Naive thymus-derived CD8-positive, alpha-beta T cell (primary cell): ENCODE measurements around the gene CCNB1IP1. TPM values are rescaled to one million over a fixed set of nuclear protein-coding genes. Genes with fewer than 3 reads are reported as not detected.
"Not testable (repeated sequence)": the region's sequence is repeated elsewhere in the genome, so short reads cannot be mapped to it uniquely, and the experiment has no call there.

Source experiments
- ATAC-seq, 2 donors: fragments of 150-1000 bp; cut with Tn5 transposase in 1 of 2; sonication (Bioruptor Pico), chemical (Tn5 transposase) in 1 of 2; 1 replicate in 1 of 2; 2 replicates in 1 of 2; pipeline ENCODE4 v1.10.0; 2021; ENCODE audit warnings: mild to moderate bottlenecking in 2 of 2, moderate library complexity in 2 of 2
- POLR2A ChIA-PET: fragments of 350-600 bp; sonication (Branson Sonifier 250); formaldehyde crosslinking; loops from one replicate; lab custom pipeline; 2021; ENCODE audit warnings: antibody characterized with exemption; lab: Charles Lee
- DNase-seq, 10 donors: peaks; one replicate each; pipeline versions ENCODE4 v3.0.0 to v3.0.0-alpha.2; 2020 to 2022
- H3K27ac Mint-ChIP-seq, 10 donors: one replicate each; pipeline ENCODE4 v1.8.0; 2020 to 2022; ENCODE audit warnings: mild to moderate bottlenecking in 10 of 10, mixed read lengths in 10 of 10, moderate library complexity in 4 of 10, inconsistent platforms in 1 of 10
- H3K27me3 Mint-ChIP-seq, 5 donors: one replicate each; pipeline ENCODE4 v1.8.0; 2021 to 2022; ENCODE audit warnings: mixed read lengths in 5 of 5
- H3K36me3 Mint-ChIP-seq, 3 donors: one replicate each; pipeline ENCODE4 v1.8.0; 2020 to 2022; ENCODE audit warnings: mixed read lengths in 3 of 3, mild to moderate bottlenecking in 2 of 3, inconsistent platforms in 1 of 3
- H3K4me1 Mint-ChIP-seq, 4 donors: one replicate each; pipeline ENCODE4 v1.8.0; 2021 to 2022; ENCODE audit warnings: mixed read lengths in 4 of 4
- H3K4me3 Mint-ChIP-seq, 10 donors: one replicate each; pipeline ENCODE4 v1.8.0; 2020 to 2022; ENCODE audit warnings: mild to moderate bottlenecking in 10 of 10, mixed read lengths in 10 of 10, moderate library complexity in 6 of 10, inconsistent platforms in 1 of 10
- H3K9me3 Mint-ChIP-seq, 9 donors: one replicate each; pipeline ENCODE4 v1.8.0; 2020 to 2022; ENCODE audit warnings: mixed read lengths in 9 of 9, mild to moderate bottlenecking in 3 of 9, inconsistent platforms in 1 of 9, moderate library complexity in 1 of 9
- polyA plus RNA-seq, 3 donors: library from polyadenylated mRNA; unstranded; fragments of 300-500 nt; fragmentation: Illumina TruSeq; gene quantifications; one replicate each; pipeline ENCODE4 v1.2.3, GENCODE V29; 2021
- total RNA-seq, 8 experiments: library from RNA in 2 of 8; stranded (reverse) in 2 of 8; gene quantifications; one replicate each; pipeline ENCODE4 v1.2.3 and lab custom pipeline; 2021 to 2026

The CCNB1IP1 gene
- total and polyA plus RNA-seq, 5 experiments from 2014 or later = 15.7 to 28.4 (median 21.6) TPM

DNA sequence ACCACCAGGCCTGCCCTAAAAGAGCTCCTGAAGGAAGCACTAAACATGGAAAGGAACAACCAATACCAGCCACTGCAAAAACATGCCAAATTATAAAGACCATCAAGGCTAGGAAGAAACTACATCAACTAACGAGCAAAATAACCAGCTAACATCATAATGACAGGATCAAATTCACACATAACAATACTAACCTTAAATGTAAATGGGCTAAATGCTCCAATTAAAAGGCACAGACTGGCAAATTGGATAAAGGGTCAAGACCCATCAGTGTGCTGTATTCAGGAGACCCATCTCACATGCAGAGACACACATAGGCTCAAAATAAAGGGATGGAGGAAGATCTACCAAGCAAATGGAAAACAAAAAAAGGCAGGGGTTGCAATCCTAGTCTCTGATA lies 51.1 kb downstream of the CCNB1IP1 start:
- DNase-seq, H3K27me3 Mint-ChIP-seq, POLR2A ChIA-PET, ATAC-seq, H3K4me3 Mint-ChIP-seq: not testable (repeated sequence)
- H3K27ac Mint-ChIP-seq = peak overlapping the region in 1 of 10 donors; percentile 35
- H3K36me3 Mint-ChIP-seq = peaks cover 24 to 75% (median 72%) of the 10 kb centered on the region in 3 donors
- peaks cover 19 to 35% (median 29%) of the 10 kb centered on the region in 4 donors for H3K4me1 Mint-ChIP-seq
- peaks cover 0 to 24% (median 11%) of the 10 kb centered on the region in 9 donors for H3K9me3 Mint-ChIP-seq

DNA sequence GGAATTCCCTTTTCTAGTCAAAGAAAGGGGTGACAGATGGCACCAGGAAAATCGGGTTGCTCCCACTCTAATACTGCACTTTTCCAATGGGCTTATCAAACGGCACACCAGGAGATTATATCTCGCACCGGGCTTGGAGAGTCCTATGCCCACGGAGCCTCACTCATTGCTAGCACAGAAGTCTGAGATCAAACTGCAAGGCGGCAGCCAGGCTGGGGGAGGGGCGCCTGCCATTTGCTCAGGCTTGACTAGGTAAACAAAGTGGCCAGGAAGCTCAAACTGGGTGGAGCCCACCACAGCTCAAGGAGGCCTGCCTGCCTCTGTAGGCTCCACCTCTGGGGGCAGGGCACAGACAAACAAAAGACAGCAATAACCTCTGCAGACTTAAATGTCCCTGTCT lies 52.8 kb downstream of the CCNB1IP1 start:
- peaks cover 4 to 24% (median 15%) of the 10 kb centered on the region in 9 donors for H3K9me3 Mint-ChIP-seq
- POLR2A ChIA-PET = interaction anchor here (0.6 kb wide), 1 partner anchor 10 kb away, joined by 3 read pairs; no protein-coding TSS in a partner anchor
- H3K27me3 Mint-ChIP-seq, ATAC-seq: not testable (repeated sequence)
- H3K4me1 Mint-ChIP-seq = peaks cover 19 to 35% (median 29%) of the 10 kb centered on the region in 4 donors
- DNase-seq = peak in 6 of 10 donors; percentile 2 to 63 (median 17)
- peak overlapping the region in 6 of 10 donors; percentile 49 to 80 (median 66) for H3K27ac Mint-ChIP-seq
- peaks cover 28 to 63% (median 59%) of the 10 kb centered on the region in 3 donors for H3K36me3 Mint-ChIP-seq
- H3K4me3 Mint-ChIP-seq = peak overlapping the region in 6 of 10 donors; percentile 19 to 56 (median 43)

DNA sequence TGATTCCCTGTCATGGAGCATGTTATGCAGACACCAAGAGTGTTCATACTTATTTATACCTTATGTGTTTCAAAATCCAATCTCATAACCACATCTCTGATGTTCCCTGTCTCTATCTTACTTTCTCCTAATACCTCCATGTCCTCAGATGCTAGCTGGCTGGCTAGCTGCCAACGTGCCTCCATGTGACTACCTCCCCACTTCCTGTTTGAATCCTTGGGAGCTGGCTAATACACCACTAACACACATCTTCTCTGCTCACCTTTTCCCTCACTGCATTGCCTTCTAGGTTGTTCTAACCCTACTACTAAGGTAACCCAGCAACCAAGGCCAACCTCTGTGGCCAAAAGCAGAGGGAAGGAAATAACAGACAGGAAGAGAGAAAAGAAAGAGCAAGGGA lies 54.7 kb downstream of the CCNB1IP1 start:
- peaks cover 19 to 35% (median 29%) of the 10 kb centered on the region in 4 donors for H3K4me1 Mint-ChIP-seq
- peak overlapping the region in 3 of 10 donors; percentile 23 to 64 (median 33) for H3K4me3 Mint-ChIP-seq
- H3K9me3 Mint-ChIP-seq = peaks cover 10 to 35% (median 25%) of the 10 kb centered on the region in 9 donors
- POLR2A ChIA-PET = interaction anchor here (1.2 kb wide), 1 partner anchor 16 kb away, joined by 3 read pairs; no protein-coding TSS in a partner anchor
- peaks cover 39 to 71% (median 51%) of the 10 kb centered on the region in 3 donors for H3K36me3 Mint-ChIP-seq
- no peaks in the 10 kb centered on the region for H3K27me3 Mint-ChIP-seq
- peak in 1 of 2 donors; percentile 66 for ATAC-seq
- peak in 1 of 10 donors; percentile 39 for DNase-seq
- H3K27ac Mint-ChIP-seq = peak overlapping the region in 8 of 10 donors; percentile 13 to 90 (median 58)

DNA sequence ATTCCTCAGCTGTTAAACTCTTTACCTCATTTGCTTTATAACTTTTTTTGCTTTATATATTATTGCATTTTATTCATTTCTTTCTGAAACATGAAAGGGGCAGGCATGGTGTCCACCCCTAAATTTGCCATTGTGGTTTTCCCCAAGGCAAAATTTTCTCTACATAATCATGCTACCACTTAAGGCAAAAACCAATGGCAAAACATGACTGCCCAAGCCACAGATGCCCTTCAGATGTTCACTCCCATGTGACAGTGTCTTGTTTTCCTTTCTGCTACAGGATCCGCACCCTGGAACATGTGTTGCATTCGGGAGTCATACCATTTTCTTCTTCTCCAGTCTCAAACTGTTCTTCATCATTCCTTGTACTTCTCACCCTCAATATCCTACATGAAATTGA lies 55.7 kb downstream of the CCNB1IP1 start:
- peaks cover 43 to 68% (median 48%) of the 10 kb centered on the region in 3 donors for H3K36me3 Mint-ChIP-seq
- ATAC-seq (no peak), DNase-seq (no peak)
- H3K27me3 Mint-ChIP-seq = no peaks in the 10 kb centered on the region
- peak overlapping the region in 1 of 10 donors; percentile 4 for H3K27ac Mint-ChIP-seq
- POLR2A ChIA-PET = no interaction called here
- H3K9me3 Mint-ChIP-seq = peaks cover 11 to 45% (median 28%) of the 10 kb centered on the region in 9 donors
- peaks cover 15 to 35% (median 29%) of the 10 kb centered on the region in 4 donors for H3K4me1 Mint-ChIP-seq
- no peak overlapping the region for H3K4me3 Mint-ChIP-seq

DNA sequence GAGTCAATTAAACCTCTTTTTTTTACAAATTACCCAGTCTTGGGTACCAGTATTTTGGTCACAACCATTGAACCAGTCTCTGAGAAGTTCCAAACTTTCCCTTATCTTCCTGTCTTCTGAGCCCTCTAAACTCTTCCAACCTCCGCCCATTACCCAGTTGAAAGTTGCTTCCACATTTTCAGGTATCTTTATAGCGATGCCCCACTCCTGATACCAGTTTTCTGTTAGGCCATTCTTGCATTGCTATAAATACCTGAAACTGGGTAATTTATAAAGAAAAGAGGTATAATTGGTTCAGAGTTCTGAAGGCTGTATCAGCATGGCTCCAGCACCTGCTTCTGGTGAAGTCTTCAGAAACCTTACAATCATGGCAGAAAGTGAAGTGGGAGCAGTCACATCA lies 59.0 kb downstream of the CCNB1IP1 start:
- peaks cover 7 to 11% (median 8%) of the 10 kb centered on the region in 4 donors for H3K4me1 Mint-ChIP-seq
- no peak overlapping the region for H3K4me3 Mint-ChIP-seq
- no peaks in the 10 kb centered on the region for H3K27me3 Mint-ChIP-seq
- POLR2A ChIA-PET = no interaction called here
- ATAC-seq = no peak
- no peak for DNase-seq
- peaks cover 21 to 58% (median 37%) of the 10 kb centered on the region in 9 donors for H3K9me3 Mint-ChIP-seq
- no peak overlapping the region for H3K27ac Mint-ChIP-seq
- peaks cover 27 to 59% (median 44%) of the 10 kb centered on the region in 3 donors for H3K36me3 Mint-ChIP-seq

DNA sequence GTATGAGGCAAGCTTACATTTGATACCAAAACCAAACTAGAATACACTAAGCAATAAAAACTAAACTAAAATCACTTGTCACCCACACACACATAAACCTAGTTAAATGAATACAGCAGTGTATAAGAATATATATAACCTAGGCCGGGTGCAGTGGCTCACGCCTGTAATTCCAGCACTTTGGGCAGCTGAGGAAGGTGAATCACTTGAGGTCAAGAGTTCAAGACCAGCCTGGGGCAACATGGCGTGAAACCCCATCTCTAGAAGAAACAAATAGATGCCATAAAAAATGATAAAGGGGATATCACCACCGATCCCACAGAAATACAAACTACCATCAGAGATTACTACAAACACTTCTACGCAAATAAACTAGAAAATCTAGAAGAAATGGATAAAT lies 68.7 kb downstream of the CCNB1IP1 start:
- DNase-seq, POLR2A ChIA-PET, ATAC-seq, H3K9me3 Mint-ChIP-seq, H3K27ac Mint-ChIP-seq, H3K4me1 Mint-ChIP-seq, H3K27me3 Mint-ChIP-seq, H3K4me3 Mint-ChIP-seq: not testable (repeated sequence)
- H3K36me3 Mint-ChIP-seq = peaks cover 10 to 35% (median 23%) of the 10 kb centered on the region in 3 donors

DNA sequence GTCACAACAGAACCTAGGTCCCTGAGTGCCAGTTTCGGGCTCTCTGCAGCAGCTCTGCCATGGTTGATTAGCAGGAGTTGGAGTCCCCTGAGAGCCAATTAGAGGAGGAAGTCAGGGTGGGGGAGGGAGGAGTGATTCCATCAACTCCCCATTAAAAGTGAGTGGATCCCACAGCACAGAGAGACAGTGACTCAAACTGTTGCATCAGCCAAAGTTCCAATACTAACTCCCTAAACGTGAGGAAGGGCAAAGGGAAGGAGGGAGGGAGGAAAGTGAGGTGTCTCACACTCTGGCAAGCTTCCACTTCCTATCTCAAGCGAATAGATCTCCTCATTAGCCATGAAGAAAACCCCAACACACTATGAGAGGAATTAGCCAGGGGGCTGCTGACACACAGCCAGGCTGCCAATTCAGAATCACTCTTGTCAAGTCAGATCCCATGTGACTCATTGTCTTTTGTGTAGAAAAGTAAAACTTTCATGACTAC lies 70.4 kb downstream of the CCNB1IP1 start:
- peaks cover 10 to 30% (median 23%) of the 10 kb centered on the region in 3 donors for H3K36me3 Mint-ChIP-seq
- POLR2A ChIA-PET = interaction anchor here (0.9 kb wide), 1 partner anchor 16 kb away, joined by 3 read pairs; no protein-coding TSS in a partner anchor
- no peaks in the 10 kb centered on the region for H3K27me3 Mint-ChIP-seq
- H3K9me3 Mint-ChIP-seq = peaks cover 0 to 3% (median 0%) of the 10 kb centered on the region in 9 donors
- ATAC-seq (no peak), DNase-seq (no peak)
- H3K27ac Mint-ChIP-seq = no peak overlapping the region
- no peak overlapping the region for H3K4me3 Mint-ChIP-seq
- H3K4me1 Mint-ChIP-seq = no peaks in the 10 kb centered on the region

Other genes with a start within 250 kb of the CCNB1IP1 start
- gene OR4K17, start 222.5 kb downstream of the CCNB1IP1 start, total RNA-seq = not detected
- gene OR4K17, start 222.5 kb downstream of the CCNB1IP1 start, polyA plus RNA-seq = not detected
- gene OR4N5, start 194.5 kb downstream of the CCNB1IP1 start, total RNA-seq = not detected
- not detected for gene OR4N5, start 194.5 kb downstream of the CCNB1IP1 start, polyA plus RNA-seq
- not detected for gene OR11G2, start 142.4 kb downstream of the CCNB1IP1 start, total RNA-seq
- gene OR11G2, start 142.4 kb downstream of the CCNB1IP1 start, polyA plus RNA-seq = not detected
- gene OR11H6, start 109.6 kb downstream of the CCNB1IP1 start, total RNA-seq = not detected
- not detected for gene OR11H6, start 109.6 kb downstream of the CCNB1IP1 start, polyA plus RNA-seq
- gene OR11H7, start 104.3 kb downstream of the CCNB1IP1 start, total RNA-seq = not detected
- gene OR11H7, start 104.3 kb downstream of the CCNB1IP1 start, polyA plus RNA-seq = not detected
- not detected for gene OR11H4, start 94.0 kb downstream of the CCNB1IP1 start, total RNA-seq
- gene OR11H4, start 94.0 kb downstream of the CCNB1IP1 start, polyA plus RNA-seq = not detected
- 10 to 100 TPM; 22.8 to 23.5 TPM for gene TTC5, start 27.3 kb downstream of the CCNB1IP1 start, total RNA-seq
- 10 to 100 TPM; 16.1 to 22.3 (median 18.7) TPM for gene TTC5, start 27.3 kb downstream of the CCNB1IP1 start, polyA plus RNA-seq
- 10 to 100 TPM; 21.6 to 22.9 TPM for gene PARP2, start 10.4 kb upstream of the CCNB1IP1 start, total RNA-seq
- gene PARP2, start 10.4 kb upstream of the CCNB1IP1 start, polyA plus RNA-seq = 10 to 100 TPM in 1 of 3 donors, 1 to 10 TPM in 2; 8.8 to 13.6 (median 9.6) TPM
- 10 to 100 TPM; 60.6 to 70.4 TPM for gene TEP1, start 80.2 kb upstream of the CCNB1IP1 start, total RNA-seq
- 1 to 10 TPM; 3.0 to 4.9 (median 4.5) TPM for gene TEP1, start 80.2 kb upstream of the CCNB1IP1 start, polyA plus RNA-seq
- gene KLHL33, start 102.9 kb upstream of the CCNB1IP1 start, total RNA-seq = under 1 TPM; 0.52 to 0.57 TPM
- gene KLHL33, start 102.9 kb upstream of the CCNB1IP1 start, polyA plus RNA-seq = under 1 TPM; 0.43 to 0.77 (median 0.43) TPM
- gene OSGEP, start 121.5 kb upstream of the CCNB1IP1 start, total RNA-seq = 10 to 100 TPM; 82.5 to 89.2 TPM
- gene OSGEP, start 121.5 kb upstream of the CCNB1IP1 start, polyA plus RNA-seq = 10 to 100 TPM; 38.8 to 43.3 (median 42.0) TPM
- gene APEX1, start 121.9 kb upstream of the CCNB1IP1 start, total RNA-seq = 100 to 1,000 TPM; 137 to 144 TPM
- 100 to 1,000 TPM; 125 to 176 (median 148) TPM for gene APEX1, start 121.9 kb upstream of the CCNB1IP1 start, polyA plus RNA-seq
- 10 to 100 TPM; 74.2 to 76.1 TPM for gene PIP4P1, start 128.2 kb upstream of the CCNB1IP1 start, total RNA-seq
- gene PIP4P1, start 128.2 kb upstream of the CCNB1IP1 start, polyA plus RNA-seq = 10 to 100 TPM; 21.0 to 31.1 (median 21.3) TPM
- 10 to 100 TPM; 64.6 to 65.7 TPM for gene PNP, start 136.1 kb upstream of the CCNB1IP1 start, total RNA-seq
- 10 to 100 TPM; 32.2 to 57.9 (median 40.6) TPM for gene PNP, start 136.1 kb upstream of the CCNB1IP1 start, polyA plus RNA-seq
- gene RNASE10, start 172.3 kb upstream of the CCNB1IP1 start, total RNA-seq = under 1 TPM; 0.77 to 0.83 TPM
- gene RNASE10, start 172.3 kb upstream of the CCNB1IP1 start, polyA plus RNA-seq = under 1 TPM in 1 of 3 donors, not detected in 2; 0.19 TPM
- gene RNASE9, start 227.8 kb upstream of the CCNB1IP1 start, total RNA-seq = not detected
- not detected for gene RNASE9, start 227.8 kb upstream of the CCNB1IP1 start, polyA plus RNA-seq